Gastrocnemius medialis (tissue), 4 donors: ENCODE measurements around the gene LMO1.

ENCODE experiments used
- CTCF ChIP-seq, 5 experiments: fragments of 450-650 bp in 3 of 5; fragments of 200-600 bp in 2 of 5; sonication (generic) in 2 of 5; IDR thresholded peaks in 4 of 5; conservative IDR thresholded peaks in 1 of 5; 1 replicate in 4 of 5; 2 replicates in 1 of 5; pipeline ENCODE4 v1.5.1; 2016 to 2019; ENCODE audit warnings: antibody characterized with exemption in 5 of 5, mild to moderate bottlenecking in 3 of 5, moderate library complexity in 3 of 5
- POLR2A ChIP-seq, 2 donors: fragments of 450-650 bp; IDR thresholded peaks; one replicate each; pipeline ENCODE4 v1.6.1; 2017; ENCODE audit warnings: antibody characterized with exemption in 2 of 2, mild to moderate bottlenecking in 2 of 2, moderate library complexity in 2 of 2

GRCh38 chr11:8207080-8208000 lies 56.3 kb downstream of the LMO1 start:
- TF ChIP-seq CTCF (IDR thresholded peaks at IDR 0.05 in 4 of 5, conservative IDR thresholded peaks at IDR 0.05 in 1 of 5) (no peak), POLR2A (IDR thresholded peaks at IDR 0.05) (no peak)
